NCI-H446 (cell line): ENCODE results near the gene CLEC9A.

ENCODE experiments used
- DNase-seq, 2 experiments: peaks; one replicate each; lab custom pipeline; 2025; lab: John Stamatoyannopoulos, UW

The CLEC9A gene

DNA sequence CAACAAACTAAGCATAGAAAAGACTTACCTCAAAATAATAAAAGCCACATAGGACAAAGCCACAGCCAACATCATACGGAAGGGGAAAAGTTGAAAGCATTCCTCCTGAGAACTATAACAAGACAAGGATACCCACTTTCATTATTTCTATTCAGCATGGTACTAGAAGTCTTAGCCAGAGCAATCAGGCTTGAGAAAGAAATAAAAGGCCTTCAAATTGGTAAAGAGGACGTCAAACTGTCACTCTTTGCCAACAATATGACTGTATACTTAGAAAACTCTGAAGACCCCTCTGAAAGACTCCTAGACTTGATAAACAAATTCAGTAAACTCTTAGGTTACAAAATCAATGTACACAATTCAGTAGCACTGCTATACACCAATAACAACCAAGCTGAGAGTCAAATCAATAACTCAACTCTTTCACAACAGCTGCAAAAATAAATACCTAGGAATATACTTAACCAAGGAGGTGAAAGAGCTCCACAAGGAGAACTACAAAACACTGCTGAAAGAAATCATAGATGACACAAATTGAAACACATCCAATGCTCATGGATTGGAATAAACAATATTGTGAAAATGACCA lies 79.9 kb downstream of the CLEC9A start:
- DNase-seq, result no peak

DNA sequence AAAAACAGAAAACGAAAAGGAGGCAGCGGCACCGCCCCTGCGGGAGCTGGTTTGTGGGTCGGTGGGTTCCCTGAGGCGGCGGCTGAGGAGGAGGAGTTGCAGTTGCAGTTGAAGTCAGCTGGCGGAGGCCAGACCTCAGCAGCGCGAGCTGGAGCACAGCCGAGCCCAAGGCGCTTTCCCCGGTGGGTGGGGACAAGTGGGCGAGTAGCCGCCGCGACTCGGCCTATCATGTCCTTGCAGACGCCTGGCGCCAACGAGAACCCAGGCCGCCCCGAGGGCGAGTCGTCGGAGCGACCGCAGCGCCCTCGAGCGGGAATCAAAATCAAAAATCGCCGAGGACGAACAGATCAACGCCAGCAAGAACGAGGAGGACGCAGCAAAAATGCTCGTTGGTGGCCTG lies 81.0 kb downstream of the CLEC9A start:
- DNase-seq, result no peak

GRCh38 chr12:10113075-10113474 lies 82.6 kb downstream of the CLEC9A start:
- DNase-seq, result no peak

GRCh38 chr12:10113920-10114319 lies 83.4 kb downstream of the CLEC9A start:
- DNase-seq, result no peak

- no peak for DNase-seq
Observed at GRCh38 chr12:10115311-10115710, 84.8 kb downstream of the CLEC9A start.
